Glomerular endothelial cell (primary cell): ENCODE results near the gene ZMPSTE24. TPM values are rescaled to one million over a fixed set of nuclear protein-coding genes. Genes with fewer than 3 reads are reported as not detected.

Experiments used
- DNase-seq: peaks from one replicate; pipeline ENCODE4 v3.0.0-alpha.2; 2011; ENCODE audit warnings: low read depth, low spot score; ENCODE audit errors: extremely low read depth
- total RNA-seq: library from RNA; depleted of rRNA; stranded (reverse); fragments of >200 nt; gene quantifications from 2 replicates; pipeline ENCODE4 v1.2.3, GENCODE V29; 2015

ZMPSTE24 gene
- total RNA-seq, 1 donor from 2014 or later, result 45.0 TPM

DNA sequence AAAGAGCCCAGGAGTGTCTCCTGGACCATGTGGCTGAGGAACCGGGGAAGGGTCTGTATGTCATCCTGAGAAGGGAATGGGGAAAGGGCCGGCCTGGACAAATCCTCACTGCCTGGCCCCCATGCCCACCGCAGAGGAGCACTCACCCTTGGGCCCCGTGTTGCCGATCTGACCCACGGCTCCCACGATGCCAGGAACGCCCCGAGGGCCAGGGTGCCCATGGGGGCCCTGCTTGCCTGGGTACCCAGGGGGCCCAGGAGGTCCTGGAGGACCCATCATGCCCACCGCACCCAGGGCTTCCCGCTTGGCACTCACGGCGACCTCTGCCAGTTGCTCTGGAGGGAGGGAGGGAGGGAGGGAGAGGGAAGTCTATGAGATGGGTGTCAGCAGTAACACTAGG, 44.4 kb downstream of the ZMPSTE24 start:
- DNase-seq, result no peak

DNA sequence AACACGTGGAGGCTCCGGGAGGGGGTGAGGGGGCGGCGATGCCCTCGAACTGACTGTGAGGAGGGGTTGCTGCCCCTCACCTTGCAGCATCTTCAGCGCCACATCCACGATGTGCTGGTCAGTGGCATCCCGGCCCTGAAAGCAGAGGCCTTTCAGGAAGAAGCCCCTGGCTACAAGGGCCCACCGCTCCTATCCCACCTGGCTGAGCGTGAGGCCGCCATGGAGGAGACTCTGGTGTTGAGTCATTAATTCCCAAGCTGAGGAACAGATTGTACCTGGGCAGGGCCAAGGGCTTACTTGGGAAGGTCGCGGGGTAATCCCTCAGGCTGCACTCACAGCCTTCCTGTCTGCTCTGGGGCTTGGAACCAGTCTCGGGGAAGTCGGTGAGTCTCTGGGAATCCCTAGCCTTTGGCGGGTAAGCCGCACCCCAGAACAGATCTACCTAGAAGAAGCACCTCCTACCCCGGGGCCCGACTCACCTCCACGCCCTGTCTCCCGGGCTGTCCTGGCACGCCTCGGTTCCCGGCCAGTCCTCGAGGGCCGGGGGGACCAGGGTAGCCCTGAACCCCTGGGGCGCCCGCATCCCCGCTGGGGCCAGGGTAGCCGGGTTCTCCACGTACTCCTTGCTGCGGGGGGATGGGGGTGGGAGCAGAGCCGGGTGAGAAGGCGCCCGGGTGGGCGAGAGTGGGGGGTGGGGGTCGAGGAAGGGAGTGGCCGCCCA, 45.2 kb downstream of the ZMPSTE24 start:
- no peak for DNase-seq

DNA sequence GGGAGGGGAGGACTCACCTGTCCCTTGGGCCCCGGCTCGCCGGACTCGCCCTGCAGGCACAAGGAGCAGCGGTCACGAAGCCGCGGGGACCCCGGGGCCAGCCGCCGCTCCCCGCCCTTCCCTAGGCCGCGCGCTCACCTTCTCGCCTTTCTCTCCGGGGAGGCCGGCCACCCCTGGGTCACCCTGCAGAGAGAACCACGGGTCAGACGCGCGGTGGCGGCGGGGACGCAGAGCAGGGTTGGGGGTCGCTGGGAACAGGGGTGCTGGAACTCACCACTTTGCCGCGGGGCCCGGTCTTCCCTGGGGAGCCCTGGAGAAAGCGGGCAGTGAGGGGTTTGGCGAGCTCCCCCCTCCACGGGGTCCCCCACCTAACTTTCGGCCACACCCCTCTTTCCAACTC, 45.8 kb downstream of the ZMPSTE24 start:
- no peak for DNase-seq

DNA sequence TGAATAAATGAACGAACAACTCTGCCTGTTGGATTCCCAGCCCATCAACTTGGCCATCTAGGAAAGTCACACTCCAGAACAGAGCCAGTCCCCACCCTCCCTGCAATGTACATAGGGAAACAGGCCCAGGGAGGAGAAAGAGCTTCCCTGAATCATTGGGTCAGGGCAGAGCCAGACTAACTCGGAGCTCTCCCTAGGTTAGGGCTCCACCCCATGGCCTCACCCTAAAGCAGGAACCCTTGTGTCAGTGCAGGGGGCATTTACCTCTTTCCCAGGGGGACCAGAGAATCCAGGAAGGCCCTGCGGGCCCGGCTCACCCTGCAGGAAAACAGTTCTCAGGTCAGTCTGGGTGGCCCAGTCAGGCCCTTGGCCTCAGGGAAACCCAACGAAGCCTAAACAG, 47.4 kb downstream of the ZMPSTE24 start:
- DNase-seq, result no peak

DNA sequence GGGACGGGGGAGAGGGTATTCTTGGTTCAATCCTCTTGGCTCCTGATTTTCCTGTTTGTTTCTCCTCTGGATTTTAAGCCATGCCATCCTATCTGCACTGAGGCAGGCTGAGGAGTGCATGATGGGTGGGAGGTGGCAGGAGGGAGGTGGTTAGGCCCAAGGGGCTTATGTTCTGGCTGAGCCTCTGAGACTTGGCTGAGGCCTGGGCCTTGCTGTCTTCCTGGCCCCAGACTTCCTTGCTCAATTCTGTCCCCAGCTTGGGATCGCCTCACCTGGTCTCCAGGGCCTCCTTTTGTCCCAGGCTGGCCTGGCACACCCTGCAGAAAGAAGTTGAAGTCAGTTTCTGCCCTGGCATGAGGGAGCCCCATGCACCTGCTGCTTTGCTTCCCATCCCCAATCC, 47.8 kb downstream of the ZMPSTE24 start:
- no peak for DNase-seq

DNA sequence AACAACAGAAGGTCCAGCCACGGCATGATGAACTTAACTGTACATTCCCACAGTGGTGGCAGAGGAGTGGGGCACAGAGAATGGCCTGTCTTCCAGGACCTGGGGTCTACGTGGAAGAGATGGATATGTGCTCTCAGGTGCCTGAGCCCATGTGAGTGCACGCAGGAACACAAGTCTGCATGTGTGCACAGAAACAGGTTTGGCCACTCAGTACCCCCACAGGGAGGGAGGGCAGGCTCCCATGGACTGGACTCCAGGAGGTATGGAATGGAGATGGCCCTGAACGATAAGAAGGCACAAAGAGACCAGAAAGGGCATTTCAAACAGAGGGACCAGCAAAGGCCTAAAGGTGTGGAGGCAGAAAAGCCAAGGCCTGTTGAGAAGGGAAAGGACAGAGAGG, 48.3 kb downstream of the ZMPSTE24 start:
- no peak for DNase-seq

DNA sequence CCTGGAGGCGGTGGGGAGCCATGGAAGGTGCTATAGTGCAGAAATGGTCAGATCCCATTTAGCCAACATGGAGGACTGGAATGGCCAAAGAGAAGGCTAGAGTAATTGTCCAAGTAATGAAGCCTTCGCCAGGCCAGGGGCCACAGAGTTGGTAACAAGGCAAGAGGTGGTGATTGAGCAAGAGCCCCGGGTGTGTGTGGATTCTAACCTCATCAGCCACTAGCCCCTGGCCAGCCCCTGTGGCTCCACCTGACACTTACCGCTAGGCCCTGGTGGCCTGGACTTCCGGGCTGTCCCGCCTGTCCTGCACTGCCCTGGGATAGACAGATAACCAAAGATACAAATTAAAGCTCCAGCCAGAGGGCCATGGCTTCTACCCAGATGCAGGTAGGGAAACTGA, 49.1 kb downstream of the ZMPSTE24 start:
- DNase-seq, result no peak

DNA sequence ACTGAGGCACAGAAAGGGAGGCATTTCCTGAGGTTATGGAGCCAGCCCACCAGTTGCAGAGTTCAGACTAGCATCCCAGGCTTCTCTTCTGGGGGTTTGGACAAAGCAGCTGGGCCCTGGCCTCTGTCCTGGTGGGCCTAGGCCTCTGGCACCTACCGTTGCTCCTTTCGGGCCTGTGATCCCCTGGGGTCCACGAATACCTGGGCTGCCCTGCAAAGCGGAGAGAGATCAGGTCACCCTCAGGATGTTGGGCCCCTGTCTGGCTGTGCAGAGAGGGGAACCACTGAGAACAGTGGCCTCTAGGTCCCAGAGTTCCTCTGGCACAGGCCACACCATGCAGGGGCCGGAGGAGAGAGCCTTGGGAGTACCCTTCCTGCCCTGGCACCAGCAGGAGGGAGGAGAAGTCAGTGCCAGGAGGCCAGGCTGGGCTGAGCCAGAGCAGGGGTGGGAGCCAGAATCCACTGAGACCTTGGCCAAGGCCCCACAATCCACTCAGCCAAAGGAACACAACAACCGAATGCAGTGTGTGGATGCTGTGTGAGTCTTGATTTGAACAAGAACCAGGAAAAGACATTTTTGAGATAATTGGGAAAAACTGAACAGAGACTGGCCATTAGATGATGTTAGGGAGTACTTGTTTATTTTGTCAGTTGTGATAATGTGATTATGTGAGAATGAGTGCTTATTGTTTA, 50.1 kb downstream of the ZMPSTE24 start:
- DNase-seq, result no peak

DNA sequence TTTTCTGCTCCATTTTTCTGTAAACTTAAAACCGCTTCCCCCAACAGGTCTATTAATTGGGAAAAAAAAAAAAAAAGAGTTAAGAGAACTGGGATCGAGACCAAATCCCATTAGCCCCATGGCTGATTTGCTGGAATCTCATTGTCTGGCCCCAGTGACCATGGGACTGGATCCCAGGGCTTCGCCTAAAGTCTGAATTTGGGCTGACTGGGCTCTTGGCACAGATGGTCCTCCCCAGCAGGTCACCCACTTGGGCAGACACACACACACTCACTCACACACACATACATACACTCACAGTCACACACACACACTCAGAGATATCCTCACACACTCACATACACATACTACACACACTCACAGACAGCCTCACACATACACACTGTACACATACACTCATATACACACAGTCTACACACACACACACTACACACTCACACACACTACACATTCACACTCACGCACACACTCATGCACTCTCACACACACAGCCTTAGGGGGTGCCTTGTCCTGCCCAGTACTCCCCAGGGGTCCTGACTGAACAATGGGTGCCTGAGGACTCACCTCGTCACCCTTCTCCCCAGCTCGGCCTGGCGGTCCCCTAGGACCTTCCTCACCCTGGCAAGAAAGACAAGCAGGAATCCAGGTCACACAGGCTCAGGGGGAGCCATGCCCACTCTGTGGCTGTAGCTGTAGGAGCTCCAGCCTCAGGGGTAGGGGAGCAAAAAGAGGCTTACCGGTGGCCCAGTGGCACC, 51.5 kb downstream of the ZMPSTE24 start:
- no peak for DNase-seq

DNA sequence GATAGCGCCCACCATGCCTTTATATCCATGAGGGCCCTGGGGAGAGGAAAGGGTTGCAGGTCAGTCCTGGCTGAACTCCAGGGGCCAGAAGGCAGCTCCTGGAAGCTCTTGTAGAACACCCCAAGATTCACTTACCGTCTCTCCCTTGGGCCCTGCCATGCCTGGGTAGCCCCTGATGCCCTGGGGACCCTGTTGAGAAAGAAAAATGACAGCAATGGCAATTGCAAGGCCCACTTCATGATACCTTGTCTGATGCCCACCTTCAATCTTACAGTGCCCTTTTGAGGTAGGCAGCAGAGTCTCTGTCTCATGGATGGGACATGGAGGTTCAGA, 52.1 kb downstream of the ZMPSTE24 start:
- no peak for DNase-seq

DNA sequence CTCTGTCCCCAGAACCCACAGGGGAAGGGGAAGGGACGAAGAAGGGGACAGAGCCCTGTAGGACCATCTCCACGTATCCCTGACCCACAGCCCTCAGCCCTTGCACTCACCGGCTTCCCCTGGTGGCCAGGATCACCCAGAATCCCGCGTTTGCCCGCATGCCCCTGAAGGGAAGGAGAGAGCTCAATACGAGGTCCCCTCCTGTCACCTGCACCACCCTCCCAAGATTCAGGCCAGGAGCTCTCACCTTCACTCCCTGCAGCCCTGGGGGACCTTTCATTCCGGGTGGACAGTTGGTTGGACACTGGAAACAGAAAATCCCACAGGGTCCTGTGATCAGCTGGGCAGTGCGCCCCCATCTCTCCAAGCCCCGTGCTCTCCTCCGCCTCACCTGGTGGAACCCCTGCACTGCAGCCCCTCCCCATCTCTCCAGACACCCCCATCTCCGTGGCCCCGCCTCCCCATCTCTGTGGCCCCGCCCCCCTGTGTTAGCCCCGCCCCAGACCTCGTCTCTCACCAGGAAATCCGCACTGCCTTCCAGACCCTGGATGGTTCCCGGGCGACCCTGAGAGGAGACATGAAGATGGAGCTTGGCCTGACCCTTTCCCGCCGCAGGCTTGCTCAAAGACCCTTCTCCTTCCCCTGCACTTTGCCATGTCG, 53.1 kb downstream of the ZMPSTE24 start:
- no peak for DNase-seq

DNA sequence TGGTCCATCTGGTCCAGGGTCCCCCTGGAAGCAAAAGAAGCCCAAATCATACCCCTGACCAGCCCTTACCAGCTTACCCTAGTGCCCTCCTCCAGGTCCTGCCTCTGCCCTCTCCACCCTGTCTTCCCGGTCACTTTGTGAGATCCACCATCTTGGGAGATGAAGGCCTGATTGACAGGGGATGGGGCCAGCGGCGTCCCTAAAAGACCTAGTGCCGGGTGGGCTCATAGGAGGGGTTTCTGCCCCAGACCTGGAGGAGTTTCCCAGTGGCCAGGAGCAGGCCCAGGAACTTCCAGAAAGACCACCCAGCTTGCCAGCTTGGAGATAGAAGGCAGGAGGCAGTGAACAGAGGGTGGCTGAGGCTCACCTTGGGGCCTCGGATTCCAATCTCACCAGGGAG, 53.7 kb downstream of the ZMPSTE24 start:
- no peak for DNase-seq

DNA sequence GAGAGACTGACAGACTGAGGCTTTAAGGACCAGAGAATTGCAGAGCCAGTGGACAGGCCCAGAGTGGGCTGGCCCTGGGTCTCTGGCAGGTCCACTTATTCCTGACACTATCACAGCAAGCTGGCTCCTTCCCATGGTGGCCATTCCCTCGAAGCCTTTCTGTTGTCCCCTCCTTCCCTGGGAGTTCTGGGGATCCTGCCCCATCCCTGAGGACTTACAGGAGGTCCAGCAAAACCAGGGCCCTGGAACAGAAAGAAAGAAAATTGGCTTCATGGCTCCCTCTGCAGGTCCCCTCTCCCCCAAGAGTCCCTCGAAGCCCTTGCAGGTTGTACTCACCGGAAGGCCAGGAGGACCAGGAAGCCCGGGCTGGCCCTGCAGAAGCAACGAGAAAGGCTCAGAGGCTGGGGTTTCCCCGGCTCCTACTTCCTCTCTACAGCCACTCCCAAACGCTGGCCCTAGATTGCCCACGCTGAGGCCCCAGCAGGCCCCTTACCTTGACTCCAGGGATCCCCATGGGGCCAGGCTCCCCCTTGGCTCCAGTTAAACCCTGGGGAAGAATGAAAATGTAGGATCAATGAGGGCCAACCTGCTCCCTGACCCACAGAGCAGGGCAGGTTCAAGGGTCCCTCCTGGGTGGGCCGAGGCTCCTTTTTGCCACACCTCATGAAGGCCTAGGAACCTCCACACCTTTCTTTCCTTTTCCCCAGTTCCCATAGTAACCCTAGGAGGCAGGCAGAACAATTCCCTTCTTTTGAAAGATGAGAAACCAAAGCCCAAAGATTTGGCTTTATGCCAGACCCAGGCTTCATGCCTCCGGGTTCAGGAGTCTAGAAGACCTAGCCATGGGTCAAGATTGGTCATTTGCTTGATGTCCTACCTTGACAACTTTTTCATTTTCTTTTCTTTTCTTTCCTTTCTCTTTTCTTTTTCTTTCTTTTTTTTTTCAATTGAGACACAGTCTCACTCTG, 54.5 kb downstream of the ZMPSTE24 start:
- no peak for DNase-seq

DNA sequence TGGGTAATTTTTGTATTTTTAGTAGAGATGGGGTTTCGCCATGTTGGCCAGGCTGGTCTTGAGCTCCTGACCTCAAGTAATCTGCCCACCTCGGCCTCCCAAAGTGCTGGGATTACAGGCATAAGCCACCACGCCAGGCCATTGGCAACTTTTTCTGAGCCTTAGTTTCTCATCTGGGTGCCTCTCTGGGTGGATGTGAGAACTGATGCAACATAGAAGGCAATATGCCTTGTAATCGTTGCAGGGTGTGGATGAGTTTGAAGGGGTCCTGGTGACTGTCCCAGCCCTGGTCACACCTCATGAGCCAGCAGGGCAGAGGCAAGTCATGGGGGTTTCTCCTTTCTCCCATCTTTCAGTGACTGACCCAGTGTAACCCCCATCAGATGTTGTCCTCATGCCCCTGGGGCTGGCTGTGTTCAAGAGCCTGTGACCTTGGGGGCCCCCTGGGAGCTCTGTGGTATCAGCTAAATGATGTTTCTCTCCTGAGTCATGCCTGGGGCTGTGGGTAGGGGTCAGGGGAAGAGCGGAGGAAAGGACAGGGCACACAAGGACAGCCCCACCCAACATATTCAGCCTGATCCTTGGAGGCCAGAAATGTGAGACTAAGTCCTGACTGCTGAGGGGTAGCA, 55.4 kb downstream of the ZMPSTE24 start:
- DNase-seq, result no peak

DNA sequence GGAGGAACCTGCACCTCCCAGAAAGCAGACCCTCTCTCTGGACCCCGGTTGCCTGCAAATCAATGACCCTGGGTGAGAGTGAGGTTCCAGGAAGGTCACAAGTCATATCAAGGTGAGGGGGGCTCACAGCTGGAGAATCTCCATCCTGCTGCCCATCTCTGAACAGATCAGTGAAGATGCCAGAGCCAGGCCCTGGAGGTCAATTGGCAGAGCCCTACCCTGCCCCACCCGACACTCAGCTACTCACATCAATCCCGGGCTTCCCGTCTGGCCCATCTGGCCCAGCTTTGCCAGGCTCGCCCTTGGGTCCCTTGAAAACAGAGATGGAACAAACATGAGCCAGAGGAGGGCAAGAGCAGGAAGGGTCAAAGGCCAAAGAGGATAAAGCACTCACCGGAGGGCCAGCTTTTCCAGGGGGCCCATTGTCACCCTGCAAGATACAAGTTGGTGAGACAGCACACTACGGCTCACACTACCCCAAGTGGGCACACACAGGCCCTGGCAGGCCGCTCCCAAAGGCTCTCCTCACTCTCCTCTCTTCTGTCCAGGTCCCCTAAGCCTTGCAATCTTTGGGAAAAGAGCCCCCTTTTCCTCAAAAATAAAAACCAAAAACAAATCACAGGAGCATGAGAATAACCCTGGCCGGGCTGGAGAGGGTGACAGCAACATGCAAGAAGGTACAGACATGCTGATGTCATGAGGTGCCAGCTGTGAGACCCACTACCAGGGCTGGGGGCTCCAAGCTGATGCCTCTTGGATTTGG, 56.1 kb downstream of the ZMPSTE24 start:
- no peak for DNase-seq

DNA sequence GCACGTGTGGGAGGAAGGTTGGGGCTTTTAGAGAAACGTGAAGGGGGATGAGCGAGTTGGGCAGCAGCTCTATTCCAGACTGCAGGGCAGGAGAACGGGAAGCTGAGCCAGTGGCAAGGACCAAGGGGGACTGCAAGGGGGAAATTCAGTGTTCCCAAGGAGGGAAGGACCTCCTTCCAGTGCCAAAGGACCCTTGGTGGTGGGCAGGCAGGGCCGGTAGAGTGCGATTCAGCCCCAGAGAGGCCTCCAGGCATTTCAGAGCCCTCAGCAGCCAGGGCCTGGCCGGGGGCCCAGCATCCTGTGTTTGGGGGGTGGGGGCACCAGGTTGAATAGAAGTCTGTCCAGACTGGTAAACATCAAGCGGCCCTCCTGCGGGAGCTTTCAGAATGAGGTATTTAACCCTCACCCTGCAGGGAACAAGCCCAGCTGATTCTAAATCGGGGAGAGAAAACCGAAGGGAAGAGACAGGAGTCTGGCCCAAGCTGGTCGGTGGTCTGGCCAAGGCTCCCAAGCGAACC, 56.7 kb downstream of the ZMPSTE24 start:
- no peak for DNase-seq

DNA sequence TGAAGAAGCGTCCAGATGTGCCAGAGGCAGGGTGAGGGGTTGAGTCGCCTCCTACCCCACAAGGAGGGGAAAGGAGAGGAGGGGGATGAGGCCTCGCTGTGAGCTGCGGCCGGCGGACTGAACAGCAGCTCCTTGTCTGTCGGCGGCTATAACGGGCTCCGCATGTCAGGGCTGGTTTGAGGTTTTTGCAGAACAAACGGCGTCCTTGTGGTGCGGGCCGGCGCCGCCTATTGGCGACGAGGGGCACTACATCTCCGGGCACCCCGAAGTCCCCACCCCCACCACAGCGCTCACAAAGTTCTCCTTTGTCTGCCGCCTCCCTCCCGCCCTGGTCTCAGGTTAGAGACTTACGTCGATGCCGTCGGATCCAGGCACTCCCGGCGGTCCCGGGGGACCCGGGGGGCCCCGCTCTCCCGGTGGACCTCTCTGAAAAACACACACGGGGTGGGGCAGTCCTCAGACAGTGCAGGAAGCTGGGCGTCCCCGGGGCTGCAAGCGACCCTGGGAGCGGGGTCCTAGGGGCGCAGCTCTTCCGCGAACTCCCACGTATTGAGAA, 57.3 kb downstream of the ZMPSTE24 start:
- peak; percentile 31 for DNase-seq

DNA sequence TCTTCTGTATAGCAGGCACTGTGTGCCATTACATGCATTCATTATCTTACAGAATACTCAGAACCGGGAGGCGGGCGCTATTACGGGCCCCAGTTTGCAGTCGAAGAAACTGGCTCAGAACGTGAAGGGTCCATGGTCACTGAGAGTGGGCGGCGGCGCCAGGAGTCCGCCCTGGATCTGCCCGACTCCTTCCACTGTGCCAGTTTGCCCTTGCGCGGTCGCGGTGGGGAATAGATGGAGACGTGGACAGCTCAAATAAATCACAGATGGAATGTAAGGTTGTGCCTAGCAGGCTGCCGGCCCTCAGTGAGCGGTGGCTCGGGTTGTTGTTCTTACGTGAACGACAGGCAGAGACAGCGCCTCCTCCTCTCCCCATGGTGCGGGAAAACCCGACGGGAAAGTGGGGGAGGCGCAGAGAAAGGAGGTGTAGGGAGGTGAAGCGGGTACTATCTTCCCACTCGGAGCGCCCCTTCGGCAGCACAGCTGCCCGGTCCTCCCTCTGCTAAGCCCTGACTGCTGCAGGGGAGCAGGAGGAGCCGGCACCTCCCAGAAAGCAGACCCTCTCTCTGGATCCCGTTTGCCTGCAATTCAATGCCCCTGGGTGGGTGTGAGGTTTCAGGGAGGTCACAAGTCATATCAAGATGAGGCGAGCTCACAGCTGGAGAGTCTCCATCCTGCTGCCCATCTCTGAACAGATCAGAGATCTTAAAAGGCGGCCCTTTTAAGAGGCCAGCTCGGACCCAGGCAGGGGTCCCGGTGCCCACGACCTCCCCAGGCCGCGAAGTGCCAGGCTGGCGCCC, 58.0 kb downstream of the ZMPSTE24 start:
- no peak for DNase-seq
